OCI-LY7 (cell line): ENCODE measurements around the gene PLEKHG7.

Experiments used
- EZH2phosphoT487 ChIP-seq: fragments of 200-600 bp; sonication (generic); IDR thresholded peaks from 2 replicates; pipeline ENCODE4 v1.6.1; 2018; ENCODE audit warnings: low read depth, borderline replicate concordance, mild to moderate bottlenecking, mixed run types, antibody characterized with exemption, low read length, moderate library complexity, mixed read lengths
- TF ChIP-seq, protein P1 (sequence below): fragments of 200-600 bp; sonication (generic); conservative IDR thresholded peaks from 2 replicates; pipeline ENCODE4 v1.5.1; 2014; ENCODE audit warnings: mild to moderate bottlenecking, antibody characterized with exemption, low read length, moderate library complexity, mixed read lengths

DNA sequence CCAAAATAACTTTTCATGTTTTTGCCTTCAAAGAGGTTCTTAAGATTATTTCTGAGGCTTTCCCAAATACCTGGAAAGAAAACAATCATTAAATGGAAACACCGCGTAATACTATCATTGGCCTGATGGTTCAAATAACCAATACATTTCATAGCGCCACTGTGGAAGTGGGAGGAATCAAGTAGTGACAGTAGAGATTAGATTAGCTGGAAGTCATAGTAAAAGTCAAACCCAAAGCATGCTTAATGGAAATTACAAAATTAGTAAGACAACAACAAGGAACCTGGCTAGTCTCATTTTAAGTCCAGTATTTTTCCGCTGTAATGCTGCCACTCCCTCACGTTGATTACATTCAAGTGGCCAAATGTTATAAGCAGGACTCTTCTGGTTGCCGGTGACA lies 41.5 kb upstream of the PLEKHG7 start:
- TF ChIP-seq EZH2phosphoT487, result no peak
- TF ChIP-seq, protein P1, sequence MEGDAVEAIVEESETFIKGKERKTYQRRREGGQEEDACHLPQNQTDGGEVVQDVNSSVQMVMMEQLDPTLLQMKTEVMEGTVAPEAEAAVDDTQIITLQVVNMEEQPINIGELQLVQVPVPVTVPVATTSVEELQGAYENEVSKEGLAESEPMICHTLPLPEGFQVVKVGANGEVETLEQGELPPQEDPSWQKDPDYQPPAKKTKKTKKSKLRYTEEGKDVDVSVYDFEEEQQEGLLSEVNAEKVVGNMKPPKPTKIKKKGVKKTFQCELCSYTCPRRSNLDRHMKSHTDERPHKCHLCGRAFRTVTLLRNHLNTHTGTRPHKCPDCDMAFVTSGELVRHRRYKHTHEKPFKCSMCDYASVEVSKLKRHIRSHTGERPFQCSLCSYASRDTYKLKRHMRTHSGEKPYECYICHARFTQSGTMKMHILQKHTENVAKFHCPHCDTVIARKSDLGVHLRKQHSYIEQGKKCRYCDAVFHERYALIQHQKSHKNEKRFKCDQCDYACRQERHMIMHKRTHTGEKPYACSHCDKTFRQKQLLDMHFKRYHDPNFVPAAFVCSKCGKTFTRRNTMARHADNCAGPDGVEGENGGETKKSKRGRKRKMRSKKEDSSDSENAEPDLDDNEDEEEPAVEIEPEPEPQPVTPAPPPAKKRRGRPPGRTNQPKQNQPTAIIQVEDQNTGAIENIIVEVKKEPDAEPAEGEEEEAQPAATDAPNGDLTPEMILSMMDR, result no peak
